ENCODE results near the gene OLFM1.

DNA sequence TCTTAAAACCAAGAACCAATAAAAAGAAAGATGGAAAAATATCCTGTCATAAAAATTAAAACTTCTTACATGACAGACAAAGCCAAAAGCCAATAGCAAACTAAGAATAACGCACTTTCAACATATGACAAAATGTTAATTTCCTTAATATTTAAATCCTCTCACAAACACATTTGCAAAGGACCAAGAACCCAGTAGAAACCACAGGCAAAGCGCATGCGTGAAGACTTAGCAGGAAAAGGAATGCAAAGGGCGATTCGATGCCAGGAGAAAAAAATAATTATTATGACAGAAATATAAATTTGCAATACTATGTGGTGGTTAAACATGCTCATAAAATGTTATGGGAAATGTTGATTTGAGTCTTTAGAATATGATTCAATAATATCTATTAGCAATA is 39.9 kb upstream of the OLFM1 start:
- TF ChIP-seq, protein P1, sequence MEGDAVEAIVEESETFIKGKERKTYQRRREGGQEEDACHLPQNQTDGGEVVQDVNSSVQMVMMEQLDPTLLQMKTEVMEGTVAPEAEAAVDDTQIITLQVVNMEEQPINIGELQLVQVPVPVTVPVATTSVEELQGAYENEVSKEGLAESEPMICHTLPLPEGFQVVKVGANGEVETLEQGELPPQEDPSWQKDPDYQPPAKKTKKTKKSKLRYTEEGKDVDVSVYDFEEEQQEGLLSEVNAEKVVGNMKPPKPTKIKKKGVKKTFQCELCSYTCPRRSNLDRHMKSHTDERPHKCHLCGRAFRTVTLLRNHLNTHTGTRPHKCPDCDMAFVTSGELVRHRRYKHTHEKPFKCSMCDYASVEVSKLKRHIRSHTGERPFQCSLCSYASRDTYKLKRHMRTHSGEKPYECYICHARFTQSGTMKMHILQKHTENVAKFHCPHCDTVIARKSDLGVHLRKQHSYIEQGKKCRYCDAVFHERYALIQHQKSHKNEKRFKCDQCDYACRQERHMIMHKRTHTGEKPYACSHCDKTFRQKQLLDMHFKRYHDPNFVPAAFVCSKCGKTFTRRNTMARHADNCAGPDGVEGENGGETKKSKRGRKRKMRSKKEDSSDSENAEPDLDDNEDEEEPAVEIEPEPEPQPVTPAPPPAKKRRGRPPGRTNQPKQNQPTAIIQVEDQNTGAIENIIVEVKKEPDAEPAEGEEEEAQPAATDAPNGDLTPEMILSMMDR (conservative IDR thresholded peaks at IDR 0.05; ENCODE audit: low read depth, low read length), result no peak
- TF ChIP-seq EZH2 (IDR thresholded peaks at IDR 0.05; ENCODE audit: low read length, unreplicated experiment), result no peak
- TF ChIP-seq EZH2phosphoT487 (IDR thresholded peaks at IDR 0.05; ENCODE audit: borderline replicate concordance, low read length), result no peak

All from PC-3 (cell line).